Hepatocyte (in vitro differentiated cells): ENCODE results near the gene PYHIN1.

Source experiments
- EZH2 ChIP-seq: fragments of 200-600 bp; sonication (generic); IDR thresholded peaks from 2 replicates; pipeline ENCODE4 v1.6.1; 2016; ENCODE audit warnings: antibody characterized with exemption, mild to moderate bottlenecking, borderline replicate concordance
- TF ChIP-seq, protein P1 (sequence below): fragments of 200-600 bp; sonication (generic); IDR thresholded peaks from 2 replicates; pipeline ENCODE4 v1.5.1; 2016; ENCODE audit warnings: antibody characterized with exemption, mild to moderate bottlenecking; ENCODE audit not compliant: poor library complexity

DNA sequence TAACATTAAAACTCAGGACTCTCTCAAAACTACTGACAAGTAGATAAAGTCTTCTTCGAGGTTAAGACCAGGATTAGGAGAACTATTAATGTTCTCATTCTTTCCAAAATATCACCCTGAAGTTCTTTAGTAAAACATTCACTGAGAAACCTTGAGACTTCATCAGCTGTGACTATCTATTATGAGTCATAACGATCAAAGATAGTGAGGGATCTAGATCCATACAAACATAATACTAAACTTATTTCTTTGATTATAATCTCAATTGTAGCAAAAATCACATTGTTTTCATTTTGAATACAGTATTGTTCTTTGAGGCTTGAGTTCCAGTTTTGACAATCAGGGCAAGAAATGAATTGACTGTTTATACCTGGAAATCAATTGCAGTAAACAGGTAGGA, 11.1 kb downstream of the PYHIN1 start:
- TF ChIP-seq, protein P1, sequence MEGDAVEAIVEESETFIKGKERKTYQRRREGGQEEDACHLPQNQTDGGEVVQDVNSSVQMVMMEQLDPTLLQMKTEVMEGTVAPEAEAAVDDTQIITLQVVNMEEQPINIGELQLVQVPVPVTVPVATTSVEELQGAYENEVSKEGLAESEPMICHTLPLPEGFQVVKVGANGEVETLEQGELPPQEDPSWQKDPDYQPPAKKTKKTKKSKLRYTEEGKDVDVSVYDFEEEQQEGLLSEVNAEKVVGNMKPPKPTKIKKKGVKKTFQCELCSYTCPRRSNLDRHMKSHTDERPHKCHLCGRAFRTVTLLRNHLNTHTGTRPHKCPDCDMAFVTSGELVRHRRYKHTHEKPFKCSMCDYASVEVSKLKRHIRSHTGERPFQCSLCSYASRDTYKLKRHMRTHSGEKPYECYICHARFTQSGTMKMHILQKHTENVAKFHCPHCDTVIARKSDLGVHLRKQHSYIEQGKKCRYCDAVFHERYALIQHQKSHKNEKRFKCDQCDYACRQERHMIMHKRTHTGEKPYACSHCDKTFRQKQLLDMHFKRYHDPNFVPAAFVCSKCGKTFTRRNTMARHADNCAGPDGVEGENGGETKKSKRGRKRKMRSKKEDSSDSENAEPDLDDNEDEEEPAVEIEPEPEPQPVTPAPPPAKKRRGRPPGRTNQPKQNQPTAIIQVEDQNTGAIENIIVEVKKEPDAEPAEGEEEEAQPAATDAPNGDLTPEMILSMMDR, result no peak
- no peak for TF ChIP-seq EZH2
